ENCODE results near the gene TSPAN32.

DNA sequence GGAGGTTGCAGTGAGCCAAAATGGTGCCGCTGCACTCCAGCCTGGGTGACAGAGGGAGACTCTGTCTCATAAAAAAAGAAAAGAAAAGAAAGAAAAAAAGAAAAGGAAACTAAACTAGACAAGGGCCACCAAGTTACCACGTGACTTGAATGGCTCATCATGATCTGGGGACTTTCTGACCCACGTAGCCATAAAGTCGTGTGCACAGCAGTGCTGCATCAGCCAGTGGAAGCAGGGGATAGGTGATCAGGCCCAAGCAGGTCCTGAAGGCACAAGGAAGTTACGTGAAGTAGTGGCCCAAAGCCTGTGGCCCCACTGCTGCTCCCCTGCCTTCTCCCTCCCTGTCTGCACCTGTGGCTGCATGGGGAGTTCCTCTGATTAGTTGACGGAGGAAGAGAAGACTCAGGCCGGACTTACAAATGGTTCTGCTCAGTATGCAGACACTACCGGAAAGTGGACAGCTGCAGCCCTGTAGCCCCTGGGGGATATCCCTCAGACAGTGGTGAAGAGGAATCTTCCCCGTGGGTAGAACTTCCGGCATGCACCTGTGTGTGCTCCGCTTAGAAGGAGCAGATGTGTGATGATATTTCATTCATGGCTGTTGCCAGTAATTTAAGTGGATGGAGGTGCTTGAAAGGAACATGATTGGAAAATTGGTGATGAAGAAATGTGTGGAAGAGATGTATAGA is 57.1 kb downstream of the TSPAN32 start:
- no peak for TF ChIP-seq FOXK2 (IDR thresholded peaks at IDR 0.05)
- TF ChIP-seq SP1 (IDR thresholded peaks at IDR 0.05) = no peak
- TF ChIP-seq ELF4 (IDR thresholded peaks at IDR 0.05) = no peak
- TF ChIP-seq TARDBP (IDR thresholded peaks at IDR 0.05) = no peak
- no peak for TF ChIP-seq FOXM1 (IDR thresholded peaks at IDR 0.05; ENCODE audit: borderline replicate concordance)
- TF ChIP-seq ARNT (IDR thresholded peaks at IDR 0.05) = no peak
- no peak for TF ChIP-seq FOXA1 (IDR thresholded peaks at IDR 0.05)
- no peak for TF ChIP-seq SUZ12 (IDR thresholded peaks at IDR 0.05)
- TF ChIP-seq L3MBTL2 (conservative IDR thresholded peaks at IDR 0.05) = no peak
- no peak for TF ChIP-seq ZNF384 (IDR thresholded peaks at IDR 0.05)
- TF ChIP-seq CTBP1 (IDR thresholded peaks at IDR 0.05; ENCODE audit: borderline replicate concordance) = no peak
- TF ChIP-seq NFRKB (IDR thresholded peaks at IDR 0.05) = no peak
- TF ChIP-seq BHLHE40 (IDR thresholded peaks at IDR 0.05; ENCODE audit: borderline replicate concordance) = no peak
- no peak for TF ChIP-seq LEF1 (IDR thresholded peaks at IDR 0.05; ENCODE audit: borderline replicate concordance)
